CD14-positive monocyte (primary cell): Measurements from ENCODE around the gene CDH6. TPM values are rescaled to one million over a fixed set of nuclear protein-coding genes. Genes with fewer than 3 reads are reported as not detected.

Source experiments
- DNase-seq, 3 donors: peaks; one replicate each; pipeline ENCODE4 v3.0.0-alpha.2; 2011 to 2022
- H2AFZ ChIP-seq: 2 replicates; pipeline ENCODE4 v1.6.0; 2012; ENCODE audit warnings: mild to moderate bottlenecking, low read depth, low read length, inconsistent platforms; ENCODE audit not compliant: insufficient read depth, poor library complexity, severe bottlenecking
- H3K27ac ChIP-seq, 2 donors: 1 replicate in 1 of 2; 2 replicates in 1 of 2; pipeline ENCODE4 v1.5.1; 2012 to 2013; ENCODE audit warnings: low read length in 2 of 2, control low read depth in 1 of 2, inconsistent platforms in 1 of 2, low read depth in 1 of 2, mild to moderate bottlenecking in 1 of 2
- H3K27me3 ChIP-seq, 2 donors: one replicate each; pipeline versions ENCODE4 v1.6.0 to v1.6.1; 2011 to 2013; ENCODE audit warnings: low read length in 2 of 2; ENCODE audit not compliant: control insufficient read depth in 2 of 2, insufficient read depth in 2 of 2
- H3K36me3 ChIP-seq, 2 donors: replicated peaks in 1 of 2; 1 replicate in 1 of 2; 2 replicates in 1 of 2; pipeline versions ENCODE4 v1.5.1 to v1.6.1; 2012 to 2013; ENCODE audit warnings: low read length in 2 of 2, control low read depth in 1 of 2, inconsistent platforms in 1 of 2, mild to moderate bottlenecking in 1 of 2; ENCODE audit not compliant: insufficient read depth in 2 of 2, control insufficient read depth in 1 of 2
- H3K4me1 ChIP-seq, 2 donors: 1 replicate in 1 of 2; 2 replicates in 1 of 2; pipeline versions ENCODE4 v1.5.1 to v1.6.1; 2012 to 2013; ENCODE audit warnings: low read length in 2 of 2, control low read depth in 1 of 2, inconsistent platforms in 1 of 2, mild to moderate bottlenecking in 1 of 2, moderate library complexity in 1 of 2; ENCODE audit not compliant: insufficient read depth in 2 of 2, control insufficient read depth in 1 of 2
- H3K4me2 ChIP-seq: replicated peaks from 2 replicates; pipeline ENCODE3; 2012; ENCODE audit warnings: low read length, moderate library complexity, mild to moderate bottlenecking; ENCODE audit not compliant: poor library complexity, severe bottlenecking; ENCODE audit errors: extremely low read depth
- H3K4me3 ChIP-seq, 3 experiments: fragments of 200-600 bp in 1 of 3; sonication (generic) in 1 of 3; replicated peaks in 1 of 3; 1 replicate in 2 of 3; 2 replicates in 1 of 3; pipeline ENCODE4 v1.5.1; 2011 to 2013; ENCODE audit warnings: low read length in 3 of 3, mild to moderate bottlenecking in 3 of 3, control low read depth in 2 of 3, low read depth in 2 of 3, inconsistent platforms in 1 of 3, moderate library complexity in 1 of 3
- H3K79me2 ChIP-seq: 2 replicates; pipeline ENCODE4 v1.6.0; 2012; ENCODE audit warnings: mild to moderate bottlenecking, control low read depth, inconsistent platforms, low read length, moderate library complexity; ENCODE audit not compliant: insufficient read depth
- H3K9ac ChIP-seq: 2 replicates; pipeline ENCODE4 v1.6.0; 2017; ENCODE audit warnings: low read length, mild to moderate bottlenecking; ENCODE audit not compliant: insufficient read depth, poor library complexity, severe bottlenecking
- H3K9me3 ChIP-seq, 2 donors: replicated peaks in 1 of 2; 1 replicate in 1 of 2; 2 replicates in 1 of 2; pipeline versions ENCODE4 v1.5.1 to v1.6.1; 2012 to 2013; ENCODE audit warnings: low read length in 2 of 2, control low read depth in 1 of 2; ENCODE audit not compliant: control insufficient read depth in 1 of 2, insufficient read depth in 1 of 2
- H4K20me1 ChIP-seq: 2 replicates; pipeline ENCODE4 v1.6.0; 2012; ENCODE audit warnings: mild to moderate bottlenecking, low read length, control low read depth, moderate library complexity; ENCODE audit not compliant: insufficient read depth
- H3K27ac Mint-ChIP-seq, 7 donors: one replicate each; pipeline ENCODE4 v1.8.0; 2020; ENCODE audit warnings: mild to moderate bottlenecking in 7 of 7, mixed read lengths in 7 of 7, moderate library complexity in 6 of 7, inconsistent platforms in 2 of 7
- H3K27me3 Mint-ChIP-seq, 3 donors: one replicate each; pipeline ENCODE4 v1.8.0; 2021 to 2022; ENCODE audit warnings: low read depth in 3 of 3, mild to moderate bottlenecking in 3 of 3, mixed read lengths in 3 of 3, moderate library complexity in 3 of 3, inconsistent platforms in 1 of 3
- H3K36me3 Mint-ChIP-seq, 2 donors: one replicate each; pipeline ENCODE4 v1.8.0; 2020; ENCODE audit warnings: mixed read lengths in 2 of 2, inconsistent platforms in 1 of 2, mild to moderate bottlenecking in 1 of 2
- H3K4me1 Mint-ChIP-seq: one replicate; pipeline ENCODE4 v1.8.0; 2020; ENCODE audit warnings: mild to moderate bottlenecking, mixed read lengths
- H3K4me3 Mint-ChIP-seq, 2 donors: one replicate each; pipeline ENCODE4 v1.8.0; 2020; ENCODE audit warnings: mild to moderate bottlenecking in 2 of 2, mixed read lengths in 2 of 2, moderate library complexity in 1 of 2
- H3K9me3 Mint-ChIP-seq, 7 donors: one replicate each; pipeline ENCODE4 v1.8.0; 2020 to 2022; ENCODE audit warnings: mixed read lengths in 7 of 7, mild to moderate bottlenecking in 6 of 7, moderate library complexity in 6 of 7, inconsistent platforms in 2 of 7
- WGBS: methylation state at CpG from one replicate; pipeline ENCODE4 v1.1.5; 2013; ENCODE audit warnings: missing lambda C conversion rate; ENCODE audit not compliant: insufficient coverage; 5-methylcytosine and 5-hydroxymethylcytosine counted together
- intact Hi-C, 2 donors: fragments of 100-400 bp; cut with micrococcal nuclease; formaldehyde crosslinking; loops; one replicate each; pipeline versions ENCODE4 v1.15.0 to v1.15.1; 2023
- polyA plus RNA-seq, 3 donors: library from polyadenylated mRNA; depleted of rRNA in 1 of 3; unstranded in 2 of 3; stranded (reverse) in 1 of 3; fragments of 300-500 nt in 2 of 3; fragments of >200 nt in 1 of 3; fragmentation: Illumina TruSeq in 2 of 3; gene quantifications; 1 replicate in 2 of 3; 2 replicates in 1 of 3; pipeline ENCODE4 v1.2.3, GENCODE V29; 2012 to 2021
- TF ChIP-seq, protein P1 (sequence below): fragments of 200-600 bp; IDR thresholded peaks from one replicate; pipeline ENCODE4 v1.8.0; 2022; ENCODE audit warnings: antibody characterized with exemption, mild to moderate bottlenecking

CDH6 gene
- polyA plus RNA-seq, 3 donors, result not detected

- WGBS, result 100% methylated on average over 3 of the region's 5 CpGs
- H3K9me3 Mint-ChIP-seq, result peaks cover 3 to 10% (median 7%) of the 10 kb centered on the region in 7 donors
- no peak for DNase-seq
- TF ChIP-seq, protein P1, sequence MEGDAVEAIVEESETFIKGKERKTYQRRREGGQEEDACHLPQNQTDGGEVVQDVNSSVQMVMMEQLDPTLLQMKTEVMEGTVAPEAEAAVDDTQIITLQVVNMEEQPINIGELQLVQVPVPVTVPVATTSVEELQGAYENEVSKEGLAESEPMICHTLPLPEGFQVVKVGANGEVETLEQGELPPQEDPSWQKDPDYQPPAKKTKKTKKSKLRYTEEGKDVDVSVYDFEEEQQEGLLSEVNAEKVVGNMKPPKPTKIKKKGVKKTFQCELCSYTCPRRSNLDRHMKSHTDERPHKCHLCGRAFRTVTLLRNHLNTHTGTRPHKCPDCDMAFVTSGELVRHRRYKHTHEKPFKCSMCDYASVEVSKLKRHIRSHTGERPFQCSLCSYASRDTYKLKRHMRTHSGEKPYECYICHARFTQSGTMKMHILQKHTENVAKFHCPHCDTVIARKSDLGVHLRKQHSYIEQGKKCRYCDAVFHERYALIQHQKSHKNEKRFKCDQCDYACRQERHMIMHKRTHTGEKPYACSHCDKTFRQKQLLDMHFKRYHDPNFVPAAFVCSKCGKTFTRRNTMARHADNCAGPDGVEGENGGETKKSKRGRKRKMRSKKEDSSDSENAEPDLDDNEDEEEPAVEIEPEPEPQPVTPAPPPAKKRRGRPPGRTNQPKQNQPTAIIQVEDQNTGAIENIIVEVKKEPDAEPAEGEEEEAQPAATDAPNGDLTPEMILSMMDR, result no peak
- Histone ChIP-seq H4K20me1 (no peaks in the 10 kb centered on the region), H3K36me3 (no peaks in the 10 kb centered on the region), H3K27ac (no peak overlapping the region), H3K27me3 (no peaks in the 10 kb centered on the region), H3K4me1 (no peaks in the 10 kb centered on the region), H2AFZ (no peak overlapping the region), H3K4me2 (no peak overlapping the region), H3K79me2 (no peaks in the 10 kb centered on the region), H3K9me3 (no peaks in the 10 kb centered on the region), H3K9ac (no peak overlapping the region), H3K4me3 (no peak overlapping the region)
- H3K4me3 Mint-ChIP-seq, result no peak overlapping the region
- H3K36me3 Mint-ChIP-seq, result no peaks in the 10 kb centered on the region
- no peaks in the 10 kb centered on the region for H3K4me1 Mint-ChIP-seq
- intact Hi-C loops, result no loop called here
- H3K27me3 Mint-ChIP-seq, result peaks cover 1 to 7% (median 2%) of the 10 kb centered on the region in 3 donors
- H3K27ac Mint-ChIP-seq, result no peak overlapping the region
Observed at GRCh38 chr5:31366941-31367340, 173.5 kb downstream of the CDH6 start.

DNA sequence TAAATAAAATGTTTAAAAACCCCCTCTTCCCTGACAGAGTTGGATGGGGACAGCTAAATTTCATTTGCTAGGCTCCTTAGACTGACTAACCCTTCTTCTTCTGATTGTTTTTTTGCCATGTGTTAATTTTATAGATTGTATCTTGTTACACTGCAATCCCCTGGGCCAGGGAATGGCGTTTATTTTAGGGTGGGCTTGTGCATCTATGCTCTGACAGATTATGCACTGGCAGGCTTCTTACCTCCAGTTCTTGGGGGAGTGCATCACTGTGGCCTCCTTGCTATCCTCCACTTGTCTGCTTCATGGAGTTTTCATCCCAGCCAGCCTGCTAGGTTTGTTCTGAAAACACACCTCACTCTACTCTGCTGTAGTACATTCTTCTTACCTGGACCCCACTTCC, 178.6 kb downstream of the CDH6 start:
- H3K4me2 ChIP-seq, result no peak overlapping the region
- no peaks in the 10 kb centered on the region for H3K27me3 ChIP-seq
- no peaks in the 10 kb centered on the region for H3K36me3 ChIP-seq
- no peaks in the 10 kb centered on the region for H3K9me3 ChIP-seq
- Mint-ChIP-seq H3K27ac (no peak overlapping the region), H3K36me3 (no peaks in the 10 kb centered on the region), H3K9me3 (peaks cover 0 to 10% (median 4%) of the 10 kb centered on the region in 7 donors), H3K27me3 (peaks cover 2 to 10% (median 3%) of the 10 kb centered on the region in 3 donors), H3K4me1 (no peaks in the 10 kb centered on the region), H3K4me3 (no peak overlapping the region)
- TF ChIP-seq, protein P1, result no peak
- 89% methylated on average over 1 of the region's 1 CpG for WGBS
- no peak overlapping the region for H3K9ac ChIP-seq
- H3K4me1 ChIP-seq, result no peaks in the 10 kb centered on the region
- DNase-seq, result no peak
- H4K20me1 ChIP-seq, result no peaks in the 10 kb centered on the region
- H2AFZ ChIP-seq, result no peak overlapping the region
- intact Hi-C loops, result no loop called here
- H3K79me2 ChIP-seq, result no peaks in the 10 kb centered on the region
- no peak overlapping the region for H3K27ac ChIP-seq
- H3K4me3 ChIP-seq, result no peak overlapping the region
